Measurements from ENCODE around the gene SLC12A5.
A peak's percentile ranks its signal among the peaks of the same experiment; 100 is the strongest.
"Not testable (repeated sequence)": the region's sequence is repeated elsewhere in the genome, so short reads cannot be mapped to it uniquely, and the experiment has no call there.

The SLC12A5 gene

DNA sequence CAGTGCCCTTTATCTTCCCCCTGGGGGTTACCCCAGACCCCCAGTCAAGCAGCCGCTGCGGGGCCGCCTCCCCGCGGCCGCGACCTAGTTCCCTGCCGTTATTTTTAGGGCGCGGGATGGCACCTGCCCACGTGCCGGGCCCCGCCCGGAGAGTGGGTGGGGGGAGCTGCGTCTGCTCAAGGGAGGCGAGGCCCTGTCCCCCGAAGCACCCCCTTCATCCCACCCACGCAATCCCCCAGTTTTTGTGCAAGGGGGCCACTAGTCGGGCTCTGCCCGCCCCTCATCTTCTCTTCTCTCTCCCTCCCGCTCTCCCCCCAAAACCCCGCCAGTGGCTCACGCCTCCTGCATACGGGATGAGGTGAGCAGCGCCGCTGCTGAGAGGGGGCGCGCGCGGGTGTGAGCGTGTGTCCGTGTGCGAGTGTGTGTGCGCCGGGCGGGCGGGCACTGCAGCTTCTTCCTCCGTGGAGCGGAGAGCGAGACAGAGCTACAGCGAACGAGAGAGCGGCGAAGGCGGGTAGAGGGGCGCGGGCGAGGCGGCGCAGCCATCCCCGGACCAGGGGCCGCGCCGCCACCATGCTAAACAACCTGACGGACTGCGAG is at the start of gene SLC12A5:
Gene SLC12A5, plus strand, starts transcription at position 444 of the 600 bp plus-strand sequence. Its CDS starts 130 bp downstream, at position 574.
- DNase-seq (ENCODE audit: low read depth) = no peak
- no peak within 1 kb of the TSS for H3K4me3 ChIP-seq (ENCODE audit: low read depth, low read length)
- TF ChIP-seq, protein P1, sequence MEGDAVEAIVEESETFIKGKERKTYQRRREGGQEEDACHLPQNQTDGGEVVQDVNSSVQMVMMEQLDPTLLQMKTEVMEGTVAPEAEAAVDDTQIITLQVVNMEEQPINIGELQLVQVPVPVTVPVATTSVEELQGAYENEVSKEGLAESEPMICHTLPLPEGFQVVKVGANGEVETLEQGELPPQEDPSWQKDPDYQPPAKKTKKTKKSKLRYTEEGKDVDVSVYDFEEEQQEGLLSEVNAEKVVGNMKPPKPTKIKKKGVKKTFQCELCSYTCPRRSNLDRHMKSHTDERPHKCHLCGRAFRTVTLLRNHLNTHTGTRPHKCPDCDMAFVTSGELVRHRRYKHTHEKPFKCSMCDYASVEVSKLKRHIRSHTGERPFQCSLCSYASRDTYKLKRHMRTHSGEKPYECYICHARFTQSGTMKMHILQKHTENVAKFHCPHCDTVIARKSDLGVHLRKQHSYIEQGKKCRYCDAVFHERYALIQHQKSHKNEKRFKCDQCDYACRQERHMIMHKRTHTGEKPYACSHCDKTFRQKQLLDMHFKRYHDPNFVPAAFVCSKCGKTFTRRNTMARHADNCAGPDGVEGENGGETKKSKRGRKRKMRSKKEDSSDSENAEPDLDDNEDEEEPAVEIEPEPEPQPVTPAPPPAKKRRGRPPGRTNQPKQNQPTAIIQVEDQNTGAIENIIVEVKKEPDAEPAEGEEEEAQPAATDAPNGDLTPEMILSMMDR (IDR thresholded peaks at IDR 0.05; ENCODE audit: insufficient read depth, low read depth, low read length, missing control alignments) = no peak

DNA sequence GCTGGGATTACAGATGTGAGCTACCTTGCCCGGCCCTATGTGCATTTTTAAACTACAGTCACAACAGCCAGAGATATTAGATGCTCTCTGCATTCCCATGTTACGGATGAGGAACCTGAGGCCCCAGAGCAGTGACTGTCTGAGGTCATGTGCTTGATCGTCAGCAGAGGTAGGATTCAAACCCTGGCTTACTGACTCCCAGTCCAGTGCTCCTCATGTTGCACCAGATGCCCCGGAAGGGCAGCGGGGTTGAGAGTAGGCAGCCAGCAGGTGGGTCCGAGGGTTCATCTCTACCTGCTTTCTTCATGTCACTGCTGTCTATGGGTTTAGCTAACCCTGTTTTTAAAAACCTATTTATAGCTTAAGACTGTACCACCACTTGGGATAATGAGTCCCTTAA is 47.8 kb upstream of the SLC12A5 start:
- H3K4me3 ChIP-seq (ENCODE audit: low read depth, low read length) = no peak overlapping the region
- TF ChIP-seq, protein P1 (IDR thresholded peaks at IDR 0.05; ENCODE audit: insufficient read depth, low read depth, low read length, missing control alignments) = no peak
- DNase-seq (ENCODE audit: low read depth) = no peak

DNA sequence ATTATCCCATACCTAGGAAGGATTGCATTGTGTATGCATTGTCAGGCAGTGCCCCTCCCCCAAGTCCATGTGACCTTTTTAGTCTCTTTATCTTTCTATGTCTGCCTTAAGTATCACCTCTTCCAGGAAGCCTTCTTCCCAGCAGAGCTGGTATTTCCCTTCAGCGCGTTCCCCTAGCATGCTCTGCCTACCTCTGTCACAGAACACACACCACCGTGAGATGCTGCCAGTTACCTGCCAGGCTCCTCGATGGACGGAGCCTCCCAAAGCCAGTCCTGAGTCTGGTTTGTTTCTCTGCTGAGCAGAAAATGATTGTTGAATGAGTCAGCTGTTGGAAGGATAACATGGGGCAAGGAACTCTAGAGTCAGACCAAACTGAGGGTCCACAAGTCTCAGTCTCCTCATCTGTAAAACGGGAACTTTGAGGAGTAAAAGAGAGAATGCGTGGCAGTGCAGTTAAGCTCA is 45.7 kb upstream of the SLC12A5 start:
- TF ChIP-seq, protein P1 (IDR thresholded peaks at IDR 0.05; ENCODE audit: insufficient read depth, low read depth, low read length, missing control alignments) = no peak
- no peak for DNase-seq (ENCODE audit: low read depth)
- no peak overlapping the region for H3K4me3 ChIP-seq (ENCODE audit: low read depth, low read length)

DNA sequence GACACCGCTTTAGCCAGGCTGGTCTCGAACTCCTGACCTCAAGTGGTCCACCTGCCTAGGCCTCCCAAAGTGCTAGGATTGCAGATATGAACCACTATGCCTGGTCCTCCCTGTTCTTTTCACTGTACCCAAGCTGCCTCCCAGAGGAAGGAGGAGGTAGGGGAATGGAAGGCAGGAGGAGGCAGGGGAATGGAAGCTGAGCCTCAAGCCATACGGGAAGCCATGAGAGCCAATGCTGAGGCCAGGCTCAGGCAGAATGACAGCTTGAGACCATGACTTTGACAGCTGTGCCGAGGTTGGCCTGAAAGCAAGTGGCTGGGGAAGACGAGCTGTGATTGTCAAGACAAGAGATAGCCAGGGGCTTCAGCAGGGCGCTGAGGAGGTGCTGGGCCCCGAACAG is 43.4 kb upstream of the SLC12A5 start:
- DNase-seq (ENCODE audit: low read depth) = no peak
- TF ChIP-seq, protein P1 (IDR thresholded peaks at IDR 0.05; ENCODE audit: insufficient read depth, low read depth, low read length, missing control alignments) = no peak
- H3K4me3 ChIP-seq (ENCODE audit: low read depth, low read length) = no peak overlapping the region

DNA sequence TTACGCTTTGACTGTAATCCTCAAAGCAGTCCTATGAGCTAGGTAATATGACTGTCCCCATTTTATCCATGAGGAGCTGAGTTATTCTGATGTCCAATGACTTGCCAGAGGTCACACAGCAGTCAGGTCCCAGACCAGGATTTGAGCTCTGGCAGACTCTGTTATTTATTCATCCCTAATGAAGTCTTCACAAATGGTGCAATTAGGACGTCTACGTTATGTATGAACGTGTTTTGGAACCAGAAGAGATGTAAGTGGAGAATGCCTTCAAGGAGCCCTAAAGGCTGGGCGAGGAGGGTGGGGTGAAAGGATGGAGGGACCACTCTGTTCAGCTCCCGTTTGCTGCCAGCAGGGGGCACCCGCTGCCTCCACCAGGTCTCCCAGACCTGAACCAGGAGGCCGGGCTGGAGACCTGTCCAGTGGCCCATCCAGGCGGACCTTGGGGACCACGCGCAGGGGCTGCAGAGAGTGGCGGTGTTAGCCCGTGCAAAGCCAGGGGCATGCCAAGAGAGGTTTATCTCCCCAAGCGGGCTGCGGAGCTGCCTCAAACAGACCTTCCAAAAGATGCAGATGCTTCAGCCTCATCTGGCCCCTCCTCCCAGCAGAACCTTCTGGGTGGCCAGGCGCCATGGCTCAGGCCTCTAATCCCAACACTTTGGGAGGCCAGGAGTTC is 41.8 kb upstream of the SLC12A5 start:
- TF ChIP-seq, protein P1 (IDR thresholded peaks at IDR 0.05; ENCODE audit: insufficient read depth, low read depth, low read length, missing control alignments) = peak; percentile 92
- peak; percentile 75 for DNase-seq (ENCODE audit: low read depth)
- H3K4me3 ChIP-seq (ENCODE audit: low read depth, low read length) = no peak overlapping the region

DNA sequence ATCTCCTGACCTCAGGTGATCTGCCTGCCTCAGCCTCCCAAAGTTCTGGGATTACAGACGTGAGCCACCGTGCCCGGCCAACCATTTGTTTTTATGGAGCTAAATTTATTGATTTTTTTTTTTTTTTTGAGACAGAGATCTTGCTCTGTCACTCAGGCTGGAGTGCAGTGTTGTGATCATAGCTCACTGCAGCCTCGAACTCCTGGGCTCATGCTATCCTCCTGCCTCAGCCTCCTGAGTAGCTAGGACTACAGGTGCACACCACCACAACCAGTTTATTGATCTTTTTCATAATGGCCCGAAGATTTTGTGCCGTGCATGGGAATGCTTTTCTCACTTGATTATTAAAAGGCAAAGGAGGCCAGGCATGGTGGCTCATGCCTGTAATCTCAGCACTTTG is 40.2 kb upstream of the SLC12A5 start:
- not testable (repeated sequence) for H3K4me3 ChIP-seq (ENCODE audit: low read depth, low read length); DNase-seq (ENCODE audit: low read depth)

DNA sequence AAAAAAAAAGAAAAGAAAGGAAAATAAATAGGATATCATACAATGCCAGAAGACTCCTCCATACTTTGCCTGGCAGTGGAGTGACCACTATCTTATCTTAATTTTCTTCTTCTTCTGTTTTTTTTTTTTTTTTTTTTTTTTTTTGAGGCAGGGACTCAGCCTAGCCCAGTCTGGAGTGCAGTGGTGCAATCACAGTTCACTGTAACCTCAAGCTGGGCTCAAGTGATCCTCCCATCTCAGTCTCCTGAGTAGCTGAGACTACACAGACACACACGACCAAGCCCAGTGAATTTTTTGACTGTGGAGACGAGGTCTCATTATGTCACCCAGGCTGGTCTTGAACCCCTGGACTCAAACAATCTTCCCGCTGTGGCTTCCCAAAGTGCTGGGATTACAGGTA is 37.4 kb upstream of the SLC12A5 start:
- TF ChIP-seq, protein P1 (IDR thresholded peaks at IDR 0.05; ENCODE audit: insufficient read depth, low read depth, low read length, missing control alignments) = no peak
- DNase-seq (ENCODE audit: low read depth) = no peak

More for the DNA sequence above, 37.4 kb upstream of the SLC12A5 start:
- H3K4me3 ChIP-seq (ENCODE audit: low read depth, low read length) = no peak overlapping the region
